ENCODE results near the gene CLDN3. TPM values are rescaled to one million over a fixed set of nuclear protein-coding genes. Genes with fewer than 3 reads are reported as not detected.

CLDN3 gene
- total and polyA plus RNA-seq, 9 of the 15 experiments (the other 6 are each of a cell fraction or from before 2014, with no cell fraction given) = 0.29 TPM; not detected in 8

- TF ChIP-seq MGA (IDR thresholded peaks at IDR 0.05) (no peak), THRA (IDR thresholded peaks at IDR 0.05) (no peak), THRAP3 (IDR thresholded peaks at IDR 0.05; ENCODE audit: borderline replicate concordance) (no peak; the same call in 1 of the 2 replicates), ZBED1 (IDR thresholded peaks at IDR 0.05) (0 out of 2 replicates have a peak, but pooled peaks have one; percentile 35), RAD21 (CRISPR knock-in tag; conservative IDR thresholded peaks at IDR 0.05 in 1 of 2, IDR thresholded peaks at IDR 0.05 in 1 of 2) (peak; percentile 90 to 92), SRSF9 (IDR thresholded peaks at IDR 0.05; ENCODE audit: borderline replicate concordance, low read depth, low read length) (no peak), KLF6 (CRISPR knock-in tag; IDR thresholded peaks at IDR 0.05; ENCODE audit: borderline replicate concordance) (no peak), ZNF668 (CRISPR knock-in tag; IDR thresholded peaks at IDR 0.05) (no peak), CTCF (IDR thresholded peaks at IDR 0.05 in 2 of 3, conservative IDR thresholded peaks at IDR 0.05 in 1 of 3; ENCODE audit: insufficient read depth in 2 of 3, low read depth in 1 of 3, low read length in 3 of 3) (peak; percentile 93 to 99 (median 97)), HCFC1 (IDR thresholded peaks at IDR 0.05; ENCODE audit: low read depth, low read length) (peak; percentile 38; the same call in 1 of the 2 replicates), SRSF1 (IDR thresholded peaks at IDR 0.05; ENCODE audit: low read depth, low read length) (no peak)
Measured at GRCh38 chr7:73734619-73735527, 35.2 kb downstream of the CLDN3 start (continued).
